ENCODE measurements around the gene SAFB2. TPM values are rescaled to one million over a fixed set of nuclear protein-coding genes. Genes with fewer than 3 reads are reported as not detected.

SAFB2 gene
- total and polyA plus RNA-seq, 2 donors (not counting 3 experiments of a cell fraction or from before 2014, with no cell fraction given), result 24.6 to 85.9 TPM

GRCh38 chr19:5593343-5594255 lies 29.0 kb downstream of the SAFB2 start:
- dilution Hi-C loops (cut with MboI; ENCODE audit: extremely low pct_ligation_motif_present, low sequenced_read_pairs) (no loop called here), intact Hi-C loops (cut with micrococcal nuclease) (no loop called here)
- H3K4me3 ChIP-seq (replicated peaks in 1 of 3; ENCODE audit: insufficient read depth in 1 of 3, low read depth in 1 of 3, low read length in 3 of 3), result no peak overlapping the region
- H3K9me1 ChIP-seq (replicated peaks; ENCODE audit: control insufficient read depth, extremely low read depth, insufficient read depth, low read length), result no peaks in the 10 kb centered on the region
- DNase-seq (ENCODE audit: low read depth, low spot score), result no peak
- no peak overlapping the region for H3K9ac ChIP-seq (replicated peaks; ENCODE audit: extremely low read depth, insufficient read depth, low read length)
- TF ChIP-seq MYC (IDR thresholded peaks at IDR 0.05; ENCODE audit: low read depth, low read length), result no peak
- TF ChIP-seq, protein P1, sequence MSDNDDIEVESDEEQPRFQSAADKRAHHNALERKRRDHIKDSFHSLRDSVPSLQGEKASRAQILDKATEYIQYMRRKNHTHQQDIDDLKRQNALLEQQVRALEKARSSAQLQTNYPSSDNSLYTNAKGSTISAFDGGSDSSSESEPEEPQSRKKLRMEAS (IDR thresholded peaks at IDR 0.05; ENCODE audit: insufficient read depth, insufficient read length), result no peak
- no peak for TF ChIP-seq CTCF (IDR thresholded peaks at IDR 0.05; ENCODE audit: extremely low read depth in 1 of 2, insufficient read depth in 1 of 2, low read depth in 1 of 2, low read length in 2 of 2)
- TF ChIP-seq POLR2A (IDR thresholded peaks at IDR 0.05; ENCODE audit: low read depth, low read length), result no peak
- no peak for TF ChIP-seq JUN (IDR thresholded peaks at IDR 0.05; ENCODE audit: borderline replicate concordance, insufficient read depth, insufficient read length, low read depth)
- no peak for TF ChIP-seq GATA2 (IDR thresholded peaks at IDR 0.05; ENCODE audit: insufficient read depth, insufficient read length, low read depth, low read length)
- no peak for TF ChIP-seq FOS (IDR thresholded peaks at IDR 0.05; ENCODE audit: borderline replicate concordance, insufficient read depth, low read length)
- TF ChIP-seq POLR2AphosphoS5 (IDR thresholded peaks at IDR 0.05; ENCODE audit: insufficient read depth, low read depth, low read length), result no peak
- no peak for TF ChIP-seq EZH2 (IDR thresholded peaks at IDR 0.05; ENCODE audit: borderline replicate concordance, low read depth, low read length, severe bottlenecking)
- H3K27ac ChIP-seq (ENCODE audit: insufficient read depth, low read depth, low read length), result no peak overlapping the region
- no TSS peak for BruUV-seq (replicated peaks)
- CTCF ChIA-PET, result no interaction called here
- FAIRE-seq, result no peak
- no peaks in the 10 kb centered on the region for H3K4me1 ChIP-seq (ENCODE audit: control insufficient read depth, extremely low read depth, insufficient read depth, low read length)
- H3K9me3 ChIP-seq (replicated peaks; ENCODE audit: control insufficient read depth, insufficient read depth, low read length), result no peaks in the 10 kb centered on the region
- no peaks in the 10 kb centered on the region for H4K20me1 ChIP-seq (replicated peaks; ENCODE audit: control insufficient read depth, extremely low read depth, insufficient read depth, low read length)
- H3K27me3 ChIP-seq (ENCODE audit: control insufficient read depth in 2 of 2, insufficient read depth in 2 of 2, low read length in 2 of 2), result no peaks in the 10 kb centered on the region
- POLR2A ChIA-PET, result no interaction called here
- H3K4me2 ChIP-seq (ENCODE audit: insufficient read depth, low read length), result no peak overlapping the region
- H3K79me2 ChIP-seq (ENCODE audit: control insufficient read depth, insufficient read depth, low read length), result peaks cover 2% of the 10 kb centered on the region
- H3K36me3 ChIP-seq (ENCODE audit: control insufficient read depth in 2 of 2, extremely low read depth in 1 of 2, insufficient read depth in 2 of 2, low read length in 2 of 2), result peaks cover 29 to 72% of the 10 kb centered on the region in 2 experiments
- H2AFZ ChIP-seq (ENCODE audit: low read depth, low read length), result no peak overlapping the region

Data from endothelial cell of umbilical vein (primary cell).